EL (cell line): Measurements from ENCODE around the gene AIRE.

ENCODE experiments used
- DNase-seq: peaks from one replicate; pipeline ENCODE4 v3.0.0-alpha.2; 2016

AIRE gene

DNA sequence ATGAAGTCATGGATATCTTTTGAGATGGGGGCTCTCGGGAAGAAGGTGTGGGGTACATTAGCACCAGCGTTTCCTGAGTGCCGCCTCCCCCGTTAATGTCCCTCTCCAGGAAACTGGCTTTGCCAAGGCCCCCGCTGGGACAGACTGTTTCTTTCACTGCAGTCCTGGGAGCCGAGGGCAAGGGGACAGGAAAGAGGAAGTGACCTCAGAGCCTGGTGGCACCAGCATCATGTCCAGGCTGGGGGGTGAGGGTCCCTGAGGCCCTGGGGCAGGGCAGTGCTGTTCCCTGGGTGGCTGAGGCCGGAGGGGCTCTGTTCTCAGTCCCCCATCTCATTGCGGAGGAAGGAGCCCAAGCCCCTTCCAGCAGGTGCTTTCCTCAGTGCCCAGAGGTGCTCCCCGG lies 20.0 kb downstream of the AIRE start:
- DNase-seq, result no peak

DNA sequence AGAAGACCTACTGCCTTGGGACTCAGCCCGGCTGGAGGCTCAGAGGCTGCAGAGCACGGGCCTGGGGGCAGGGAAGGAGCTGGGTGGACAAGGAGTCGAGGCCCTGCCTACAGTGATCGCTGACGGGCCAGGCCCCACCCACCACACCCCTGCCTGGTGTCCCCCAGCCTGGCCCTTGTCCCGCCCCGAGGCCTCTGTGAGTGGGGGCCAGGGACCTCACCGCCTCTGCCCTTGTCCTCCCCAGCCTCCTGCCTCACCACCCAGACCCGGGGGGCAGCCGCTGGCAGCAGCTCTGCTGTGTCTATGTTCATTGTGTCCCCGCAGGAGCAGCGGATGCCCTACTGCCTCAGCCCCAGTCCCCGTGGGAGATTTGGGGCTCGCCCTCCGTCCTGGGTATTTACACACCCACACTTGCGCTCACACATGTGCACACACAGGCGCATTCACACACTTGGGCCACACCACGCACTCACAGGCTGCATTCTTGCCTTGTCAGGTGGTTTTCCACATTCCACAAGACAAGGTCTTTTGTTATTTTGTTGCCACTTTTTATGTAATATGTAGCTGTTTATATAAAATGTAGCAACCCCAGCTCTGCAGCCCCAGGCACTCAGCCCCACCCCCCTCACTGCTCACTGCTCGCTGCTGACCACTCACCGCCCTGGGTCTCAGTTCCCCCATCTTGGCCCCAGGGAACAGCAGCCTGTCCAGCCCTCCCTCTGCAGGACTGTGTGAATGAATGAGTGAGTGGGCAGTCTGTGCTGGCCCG lies 21.4 kb downstream of the AIRE start:
- no peak for DNase-seq

DNA sequence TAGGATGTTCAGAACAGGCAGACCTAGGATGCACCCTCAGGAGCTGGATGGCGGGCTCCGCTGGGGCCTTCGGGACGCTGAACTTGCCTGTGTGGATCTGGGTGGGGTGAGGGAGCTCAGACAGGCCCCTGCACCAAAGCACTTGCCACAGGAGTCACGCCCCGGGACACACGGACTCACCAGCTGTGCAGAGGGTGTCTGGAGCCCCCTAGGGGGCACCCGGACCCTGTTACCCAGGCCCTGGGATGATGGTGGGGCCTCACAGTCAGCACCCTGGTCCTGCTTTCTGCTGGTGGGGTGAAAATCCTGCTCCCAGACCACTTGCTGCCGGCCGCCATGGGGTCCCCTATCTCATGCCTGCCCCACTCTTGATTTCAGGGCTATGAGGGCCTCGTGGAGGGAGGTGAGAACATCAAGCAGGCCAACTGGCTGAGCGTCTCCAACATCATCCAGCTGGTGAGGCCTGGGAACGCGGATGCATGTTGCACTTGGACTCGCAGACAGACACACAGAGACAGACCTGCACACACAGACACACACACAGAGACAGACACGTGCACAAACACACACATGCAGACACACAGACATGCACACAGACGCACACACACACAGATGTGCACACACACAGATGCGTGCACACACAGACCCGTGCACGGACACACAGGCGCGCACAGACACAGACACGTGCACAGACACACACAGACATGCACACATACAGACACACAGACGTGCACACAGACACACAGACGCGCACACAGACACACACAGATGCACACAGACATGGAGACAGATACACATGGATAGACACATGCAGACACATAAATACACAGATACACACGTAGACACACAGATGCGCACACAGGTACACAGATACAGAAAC lies 25.2 kb downstream of the AIRE start:
- no peak for DNase-seq

GRCh38 chr21:44312089-44312488 lies 26.4 kb downstream of the AIRE start:
- no peak for DNase-seq

- no peak for DNase-seq
Measured at GRCh38 chr21:44312716-44313115, 27.0 kb downstream of the AIRE start.

DNA sequence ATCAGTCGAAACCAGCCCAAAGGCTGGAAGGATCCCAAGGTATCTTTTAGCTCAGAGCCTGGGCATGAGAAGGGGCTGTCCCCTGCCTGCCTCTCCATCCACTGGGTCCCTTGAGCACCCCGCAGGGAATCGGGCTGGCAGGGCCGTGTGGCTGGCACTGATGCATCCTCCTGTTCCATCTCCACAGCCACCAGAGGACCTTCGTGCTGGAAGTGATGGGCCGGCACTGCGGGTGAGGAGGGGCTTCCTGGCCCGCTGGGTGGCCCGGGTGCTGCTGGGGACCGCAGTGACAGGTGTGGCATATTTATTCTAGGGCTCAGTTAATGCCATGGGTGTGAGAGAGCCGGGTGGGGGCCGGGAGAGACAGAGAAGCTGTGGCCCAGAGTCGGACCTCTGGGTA lies 27.8 kb downstream of the AIRE start:
- no peak for DNase-seq

- no peak for DNase-seq
Measured at GRCh38 chr21:44314128-44314527, 28.5 kb downstream of the AIRE start.

- DNase-seq, result no peak
Measured at GRCh38 chr21:44314561-44314960, 28.9 kb downstream of the AIRE start.

GRCh38 chr21:44315691-44316203 lies 30.1 kb downstream of the AIRE start:
- DNase-seq, result no peak

GRCh38 chr21:44316277-44316900 lies 30.7 kb downstream of the AIRE start:
- DNase-seq, result no peak

DNA sequence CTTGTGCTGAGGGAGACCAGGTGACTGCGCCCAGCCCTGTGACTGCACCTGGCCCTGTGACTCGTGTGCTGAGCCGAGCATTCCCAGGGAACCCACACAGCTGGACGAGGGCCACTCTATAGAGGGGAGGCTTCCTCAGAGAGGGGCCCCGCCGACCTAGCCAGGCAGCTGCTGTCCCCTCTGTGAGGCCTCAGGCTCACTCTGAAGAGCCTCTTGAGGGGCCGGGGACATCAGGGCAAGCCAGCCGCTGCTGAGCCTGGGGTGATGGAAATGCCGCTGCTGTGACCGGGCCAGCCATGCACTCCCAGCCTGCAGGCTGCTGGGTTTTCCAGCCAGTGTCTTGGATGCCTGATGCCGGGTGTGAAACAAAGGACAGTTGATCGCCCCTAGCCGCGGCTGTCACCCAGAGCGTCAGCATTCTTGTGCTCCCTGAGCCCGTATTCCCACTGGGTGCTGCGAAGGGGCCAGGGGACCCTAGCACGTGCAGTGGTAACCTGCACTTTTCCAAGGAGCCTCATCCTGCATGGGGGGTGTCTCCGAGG lies 31.6 kb downstream of the AIRE start:
- DNase-seq, result no peak

GRCh38 chr21:44317871-44318270 lies 32.2 kb downstream of the AIRE start:
- DNase-seq, result no peak

DNA sequence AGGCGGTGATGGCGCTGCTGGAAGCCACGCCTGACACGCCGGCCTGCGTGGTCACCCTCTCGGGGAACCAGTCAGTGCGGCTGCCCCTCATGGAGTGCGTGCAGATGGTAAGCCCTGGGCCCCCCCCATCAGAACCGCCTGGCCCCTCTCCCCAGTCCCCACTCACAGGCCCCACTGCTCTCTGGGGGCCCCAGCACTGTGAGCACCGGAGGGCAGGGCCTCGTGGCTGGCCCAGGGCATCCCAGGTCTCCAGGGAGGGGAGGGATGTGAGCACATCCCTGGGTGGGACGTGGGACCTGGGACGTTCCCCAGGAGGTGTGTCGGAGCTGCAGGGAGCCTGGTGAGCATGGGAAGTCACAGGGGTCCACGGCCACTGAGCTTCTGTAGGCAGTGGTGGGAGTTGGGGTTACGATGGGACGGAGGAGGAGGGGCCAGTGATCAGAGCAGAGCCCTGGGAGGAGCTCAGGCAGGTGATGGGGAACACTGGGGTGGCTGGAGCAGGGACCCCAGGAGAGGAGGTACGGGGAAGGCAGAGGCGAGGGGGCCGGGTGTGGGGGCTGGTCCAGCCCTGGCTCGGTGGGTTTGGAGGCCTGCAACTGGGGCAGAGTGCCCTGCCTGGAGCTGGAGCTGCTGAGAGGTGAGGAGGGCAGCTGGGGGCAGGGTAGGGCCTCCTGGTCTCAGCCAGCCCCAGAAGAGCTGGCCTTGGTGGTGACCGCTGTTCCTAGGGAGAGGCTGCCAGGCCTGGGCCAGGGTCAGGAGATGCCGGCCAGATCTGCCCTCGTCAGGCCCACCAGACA lies 33.0 kb downstream of the AIRE start:
- no peak for DNase-seq

DNA sequence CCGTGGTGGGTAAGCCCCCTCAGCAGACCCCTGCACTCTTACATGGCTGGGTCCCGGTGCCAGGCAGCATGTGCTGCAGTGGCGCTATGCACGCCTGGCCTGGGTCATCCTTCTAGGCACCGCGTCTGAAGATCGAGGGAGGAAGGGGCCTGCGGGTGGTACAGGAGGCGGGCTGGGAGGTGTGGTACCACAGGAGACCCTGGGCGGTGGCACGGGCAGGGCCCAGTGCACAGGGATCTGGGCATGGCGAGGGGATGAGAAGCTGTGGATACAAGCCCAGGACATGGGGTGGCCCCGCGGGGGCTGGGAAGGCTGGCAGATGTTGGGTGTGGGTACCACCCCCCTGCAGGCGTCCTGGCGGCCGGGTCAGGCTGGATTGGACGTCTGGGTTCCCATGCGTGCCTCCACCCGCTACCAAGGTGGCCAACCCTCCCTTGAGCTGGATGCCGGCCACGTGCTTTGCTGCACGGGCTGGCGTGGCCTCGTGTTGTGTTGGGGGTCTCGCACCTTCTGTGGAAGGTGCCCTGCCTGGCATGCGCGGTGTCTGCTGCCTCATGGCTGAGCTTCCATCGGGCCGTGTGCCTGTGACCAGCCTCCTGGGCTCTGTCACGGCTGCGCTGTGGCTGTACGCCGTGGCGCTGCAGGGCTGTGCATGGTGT lies 33.9 kb downstream of the AIRE start:
- no peak for DNase-seq

DNA sequence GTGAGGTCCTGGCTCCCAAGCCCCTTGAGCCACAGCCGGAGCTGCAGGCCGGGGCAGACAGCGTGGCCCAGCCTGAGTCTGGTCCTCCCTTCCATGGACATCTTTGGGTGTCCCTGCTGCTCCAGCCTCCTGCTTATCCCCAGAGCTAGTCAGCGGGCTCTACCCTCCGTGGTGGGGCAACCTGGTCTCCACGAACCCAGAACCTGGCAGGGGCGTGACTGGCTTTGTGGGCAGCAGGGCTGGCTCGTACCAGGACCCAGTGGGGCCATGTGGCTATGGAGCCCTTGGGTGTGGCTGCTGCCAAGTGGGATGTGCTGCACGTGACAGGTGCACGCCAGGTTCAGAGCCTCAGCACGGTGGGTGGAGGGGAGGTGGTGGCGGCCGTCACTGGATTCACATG lies 35.2 kb downstream of the AIRE start:
- DNase-seq, result no peak

GRCh38 chr21:44321846-44322450 lies 36.3 kb downstream of the AIRE start:
- no peak for DNase-seq

- no peak for DNase-seq
Measured at GRCh38 chr21:44322621-44323325, 37.1 kb downstream of the AIRE start.

DNA sequence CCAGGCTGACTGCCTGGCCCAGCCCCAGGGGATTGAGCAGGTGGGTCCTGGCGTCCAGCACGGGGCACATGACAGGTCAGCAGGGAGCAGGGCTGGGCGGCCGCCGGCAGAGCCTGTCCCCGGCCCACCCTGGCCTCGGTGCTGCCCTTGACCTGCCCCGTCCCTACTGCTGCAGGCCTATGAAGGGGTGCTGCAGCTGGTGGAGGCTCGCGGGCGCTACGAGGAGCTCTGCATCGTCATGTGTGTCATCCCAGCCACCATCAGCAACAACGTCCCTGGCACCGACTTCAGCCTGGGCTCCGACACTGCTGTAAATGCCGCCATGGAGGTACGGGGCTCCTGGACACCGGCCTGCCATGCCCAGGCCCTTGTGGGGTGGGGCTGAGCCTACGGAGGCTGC lies 37.9 kb downstream of the AIRE start:
- DNase-seq, result no peak

DNA sequence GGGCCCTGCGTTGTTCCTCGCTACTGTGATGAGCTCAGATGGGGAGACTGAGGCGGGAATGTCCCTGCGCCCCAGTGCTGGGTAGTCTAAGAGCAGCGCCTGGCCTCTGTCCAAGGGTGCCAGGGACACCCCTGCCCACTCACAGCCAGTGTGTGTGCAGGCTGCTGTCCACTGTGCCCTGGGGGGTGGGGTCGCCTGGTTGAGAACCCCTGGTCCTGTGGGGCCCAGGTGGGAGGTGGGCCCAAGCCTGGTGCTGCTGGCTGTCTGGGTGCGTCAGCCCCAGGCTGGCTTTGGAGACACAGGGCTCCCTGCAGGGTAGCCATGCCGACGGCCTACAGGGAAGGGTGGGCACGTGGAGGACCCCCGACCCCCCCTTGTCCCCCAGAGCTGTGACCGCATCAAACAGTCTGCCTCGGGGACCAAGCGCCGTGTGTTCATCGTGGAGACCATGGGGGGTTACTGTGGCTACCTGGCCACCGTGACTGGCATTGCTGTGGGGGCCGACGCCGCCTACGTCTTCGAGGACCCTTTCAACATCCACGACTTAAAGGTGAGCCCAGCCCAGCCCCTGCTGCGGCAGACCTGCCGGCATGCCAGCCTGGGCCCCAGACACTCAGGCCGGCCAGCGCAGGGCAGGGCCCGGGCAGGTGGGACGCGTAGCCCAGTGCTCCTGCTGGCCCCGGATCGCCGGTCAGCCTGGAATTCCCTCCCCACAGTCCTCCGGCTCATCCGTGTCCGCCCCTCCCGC lies 38.6 kb downstream of the AIRE start:
- DNase-seq, result no peak

- no peak for DNase-seq
Measured at GRCh38 chr21:44324854-44325107, 39.1 kb downstream of the AIRE start.
